Nephron progenitor cell (in vitro differentiated cells): Measurements from ENCODE around the gene USP27X.

ENCODE experiments used
- DNase-seq: peaks from one replicate; pipeline ENCODE4 v3.0.0; 2021
- H3K27ac Mint-ChIP-seq: 2 replicates; pipeline ENCODE4 v1.8.0; 2021; ENCODE audit warnings: mild to moderate bottlenecking, moderate library complexity, mixed read lengths
- H3K27me3 Mint-ChIP-seq: 2 replicates; pipeline ENCODE4 v1.8.0; 2021; ENCODE audit warnings: mild to moderate bottlenecking, low read depth, mixed read lengths; ENCODE audit not compliant: poor library complexity
- H3K36me3 Mint-ChIP-seq: 2 replicates; pipeline ENCODE4 v1.8.0; 2021; ENCODE audit warnings: low read depth, mixed read lengths
- H3K4me1 Mint-ChIP-seq: 2 replicates; pipeline ENCODE4 v1.8.0; 2021; ENCODE audit warnings: mixed read lengths
- H3K4me3 Mint-ChIP-seq: 2 replicates; pipeline ENCODE4 v1.8.0; 2021; ENCODE audit warnings: mild to moderate bottlenecking, moderate library complexity, mixed read lengths
- H3K9me3 Mint-ChIP-seq: 2 replicates; pipeline ENCODE4 v1.8.0; 2021; ENCODE audit warnings: mild to moderate bottlenecking, moderate library complexity, mixed read lengths
- TF ChIP-seq, protein P1 (sequence below): fragments of 200-600 bp; sonication (generic); IDR thresholded peaks from 2 replicates; pipeline ENCODE4 v1.5.0; 2021; ENCODE audit warnings: antibody characterized with exemption

The USP27X gene

DNA sequence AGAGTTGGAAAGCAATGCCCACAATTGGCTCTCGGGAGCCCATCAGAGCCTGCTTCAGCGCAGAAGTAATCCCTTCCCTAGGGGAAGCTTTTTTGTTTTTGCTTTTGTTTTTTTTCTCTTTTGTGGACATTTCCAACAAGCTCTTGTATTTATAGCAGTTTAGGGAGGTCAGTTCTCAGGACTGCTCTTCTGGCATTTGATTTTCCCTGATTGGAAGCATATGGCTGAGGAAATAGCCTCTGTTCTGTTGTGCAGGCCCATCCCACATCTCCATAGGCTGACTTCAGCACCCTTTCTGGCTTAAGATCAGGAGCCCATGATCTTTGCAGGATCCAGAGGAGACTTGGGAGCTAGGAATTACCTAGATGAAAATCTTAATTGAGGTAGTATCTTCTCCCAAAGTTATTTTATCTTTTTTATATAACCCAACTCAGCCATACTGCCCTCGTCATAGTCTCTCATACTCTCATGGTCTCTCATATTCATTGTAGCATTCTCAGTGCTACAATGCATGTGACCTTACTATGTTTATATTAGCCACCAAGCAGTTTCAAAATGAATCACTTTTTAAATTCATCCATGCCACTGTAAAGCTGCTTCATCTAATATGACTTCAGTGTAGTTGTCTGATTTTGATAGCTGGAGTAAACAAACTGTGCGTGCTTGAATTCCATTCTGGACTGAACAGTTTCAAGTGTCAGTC, 33.4 kb upstream of the USP27X start:
- Mint-ChIP-seq H3K27me3 (peaks cover 5% of the 10 kb centered on the region), H3K4me3 (no peak overlapping the region), H3K9me3 (peaks cover 51% of the 10 kb centered on the region), H3K27ac (no peak overlapping the region), H3K4me1 (peaks cover 13% of the 10 kb centered on the region), H3K36me3 (no peaks in the 10 kb centered on the region)
- DNase-seq: no peak
- TF ChIP-seq, protein P1, sequence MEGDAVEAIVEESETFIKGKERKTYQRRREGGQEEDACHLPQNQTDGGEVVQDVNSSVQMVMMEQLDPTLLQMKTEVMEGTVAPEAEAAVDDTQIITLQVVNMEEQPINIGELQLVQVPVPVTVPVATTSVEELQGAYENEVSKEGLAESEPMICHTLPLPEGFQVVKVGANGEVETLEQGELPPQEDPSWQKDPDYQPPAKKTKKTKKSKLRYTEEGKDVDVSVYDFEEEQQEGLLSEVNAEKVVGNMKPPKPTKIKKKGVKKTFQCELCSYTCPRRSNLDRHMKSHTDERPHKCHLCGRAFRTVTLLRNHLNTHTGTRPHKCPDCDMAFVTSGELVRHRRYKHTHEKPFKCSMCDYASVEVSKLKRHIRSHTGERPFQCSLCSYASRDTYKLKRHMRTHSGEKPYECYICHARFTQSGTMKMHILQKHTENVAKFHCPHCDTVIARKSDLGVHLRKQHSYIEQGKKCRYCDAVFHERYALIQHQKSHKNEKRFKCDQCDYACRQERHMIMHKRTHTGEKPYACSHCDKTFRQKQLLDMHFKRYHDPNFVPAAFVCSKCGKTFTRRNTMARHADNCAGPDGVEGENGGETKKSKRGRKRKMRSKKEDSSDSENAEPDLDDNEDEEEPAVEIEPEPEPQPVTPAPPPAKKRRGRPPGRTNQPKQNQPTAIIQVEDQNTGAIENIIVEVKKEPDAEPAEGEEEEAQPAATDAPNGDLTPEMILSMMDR: no peak

DNA sequence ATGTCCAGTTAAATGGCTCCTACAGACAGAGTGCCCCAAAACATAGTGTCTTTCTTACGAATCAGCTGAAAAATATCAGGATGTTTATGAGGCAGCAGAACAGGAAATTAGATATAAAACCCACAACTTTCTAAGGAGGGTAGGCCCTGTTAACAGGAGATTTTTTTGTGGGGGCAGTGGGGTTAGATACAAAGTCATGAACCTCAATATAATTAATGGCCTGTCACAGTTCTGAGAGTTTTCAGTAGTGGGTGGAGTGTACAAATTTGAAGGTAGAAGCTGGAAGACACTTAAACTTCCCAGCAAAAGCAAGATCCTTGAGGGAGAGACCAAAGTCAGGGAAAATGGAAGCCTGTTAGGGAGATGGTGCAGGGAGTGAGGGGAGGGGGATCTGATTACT, 32.8 kb upstream of the USP27X start:
- peaks cover 51% of the 10 kb centered on the region for H3K9me3 Mint-ChIP-seq
- no peak overlapping the region for H3K27ac Mint-ChIP-seq
- H3K36me3 Mint-ChIP-seq: no peaks in the 10 kb centered on the region
- H3K4me3 Mint-ChIP-seq: no peak overlapping the region
- TF ChIP-seq, protein P1: no peak
- peaks cover 5% of the 10 kb centered on the region for H3K27me3 Mint-ChIP-seq
- no peak for DNase-seq
- H3K4me1 Mint-ChIP-seq: peaks cover 7% of the 10 kb centered on the region

DNA sequence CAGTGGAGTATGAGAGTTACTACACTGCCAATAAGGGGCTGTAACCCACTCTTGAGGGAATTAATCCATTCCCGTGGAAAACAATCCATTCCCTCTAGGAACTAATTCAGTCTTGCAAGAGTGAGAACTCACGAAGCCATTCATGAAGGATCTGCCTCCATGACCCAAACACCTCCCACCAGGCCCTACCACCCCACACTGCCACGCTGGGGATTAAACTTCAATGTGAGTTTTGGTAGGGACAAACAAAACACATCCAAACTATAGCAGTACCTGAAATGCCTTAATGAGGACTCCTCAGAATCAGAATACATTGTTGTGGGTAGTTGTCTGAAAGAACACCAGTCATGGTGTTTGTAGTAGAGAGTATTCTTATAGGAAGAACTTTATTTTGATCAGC, 31.0 kb upstream of the USP27X start:
- Mint-ChIP-seq H3K27ac (no peak overlapping the region), H3K9me3 (peaks cover 57% of the 10 kb centered on the region), H3K27me3 (peaks cover 5% of the 10 kb centered on the region), H3K36me3 (no peaks in the 10 kb centered on the region), H3K4me1 (peaks cover 7% of the 10 kb centered on the region), H3K4me3 (no peak overlapping the region)
- no peak for DNase-seq
- TF ChIP-seq, protein P1: no peak

DNA sequence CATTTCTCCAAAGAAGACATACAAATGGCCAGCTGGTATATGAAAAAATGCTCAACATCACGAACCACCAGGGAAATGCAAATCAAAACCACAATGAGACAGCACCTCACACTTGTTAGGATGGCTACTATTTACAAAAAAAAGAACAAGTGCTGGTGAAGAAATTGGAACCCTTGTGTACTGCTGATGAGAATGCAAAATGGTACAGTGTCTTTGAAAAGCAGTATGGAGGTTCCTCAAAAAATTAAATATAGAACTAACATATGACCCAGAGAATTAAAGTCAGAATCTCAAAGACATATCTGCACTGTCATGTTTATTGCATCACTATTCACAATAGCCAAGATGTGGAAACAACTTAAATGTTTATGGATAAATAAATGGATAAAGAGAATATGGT, 29.3 kb upstream of the USP27X start:
- Mint-ChIP-seq H3K27me3 (peaks cover 5% of the 10 kb centered on the region), H3K4me1 (peaks cover 7% of the 10 kb centered on the region), H3K27ac (no peak overlapping the region), H3K4me3 (no peak overlapping the region), H3K9me3 (peaks cover 62% of the 10 kb centered on the region), H3K36me3 (no peaks in the 10 kb centered on the region)
- TF ChIP-seq, protein P1: no peak
- no peak for DNase-seq

DNA sequence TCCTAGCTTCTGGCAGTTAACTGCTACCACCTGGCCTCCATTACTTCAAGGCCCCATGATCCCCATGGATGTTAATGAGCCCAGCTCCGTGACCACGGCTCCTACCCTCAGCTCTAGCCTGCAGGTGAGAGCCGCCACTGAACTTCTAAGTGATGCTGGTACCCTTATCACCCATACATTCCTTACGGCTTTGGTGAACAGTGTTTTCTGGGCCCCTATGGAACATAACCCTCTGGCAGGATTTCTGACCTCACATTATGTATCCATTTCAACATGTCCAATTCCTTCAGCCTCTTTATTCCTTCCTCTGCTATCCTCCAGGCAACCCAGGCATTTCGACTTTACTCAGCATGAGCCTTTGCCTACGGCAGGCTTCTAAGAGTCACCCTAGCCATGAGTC, 25.6 kb upstream of the USP27X start:
- H3K27me3 Mint-ChIP-seq: peaks cover 3% of the 10 kb centered on the region
- H3K27ac Mint-ChIP-seq: no peak overlapping the region
- no peaks in the 10 kb centered on the region for H3K4me1 Mint-ChIP-seq
- DNase-seq: no peak
- no peak overlapping the region for H3K4me3 Mint-ChIP-seq
- TF ChIP-seq, protein P1: no peak
- H3K36me3 Mint-ChIP-seq: no peaks in the 10 kb centered on the region
- H3K9me3 Mint-ChIP-seq: peaks cover 48% of the 10 kb centered on the region

DNA sequence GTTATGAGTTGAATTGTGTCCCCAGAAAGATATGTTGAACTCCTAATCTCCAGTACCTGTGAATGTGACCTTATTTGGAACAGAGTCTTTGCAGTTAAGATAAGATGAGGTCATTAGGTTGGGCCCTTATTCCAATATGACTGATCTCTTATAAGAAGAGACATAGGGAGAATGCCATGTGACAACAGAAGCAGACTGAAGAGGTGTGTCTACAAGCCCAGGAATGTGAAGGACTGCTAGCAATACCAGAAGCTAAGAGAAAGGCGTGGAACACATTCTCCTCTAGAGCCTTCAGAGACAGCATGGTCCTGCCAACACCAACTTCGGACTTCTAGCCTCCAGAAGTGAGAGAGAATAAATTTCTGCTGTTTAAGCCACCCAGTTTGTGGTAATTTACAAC, 22.5 kb upstream of the USP27X start:
- TF ChIP-seq, protein P1: no peak

More for the DNA sequence above, 22.5 kb upstream of the USP27X start:
- no peak for DNase-seq
- no peaks in the 10 kb centered on the region for H3K27me3 Mint-ChIP-seq
- H3K4me1 Mint-ChIP-seq: no peaks in the 10 kb centered on the region
- no peaks in the 10 kb centered on the region for H3K36me3 Mint-ChIP-seq
- H3K4me3 Mint-ChIP-seq: no peak overlapping the region
- H3K9me3 Mint-ChIP-seq: peaks cover 47% of the 10 kb centered on the region
- H3K27ac Mint-ChIP-seq: no peak overlapping the region
